ENCODE measurements around the gene KIF26B. TPM values are rescaled to one million over a fixed set of nuclear protein-coding genes. Genes with fewer than 3 reads are reported as not detected.

The KIF26B gene
- total and polyA plus RNA-seq, 7 donors: 0.01 to 0.32 (median 0.06) TPM

DNA sequence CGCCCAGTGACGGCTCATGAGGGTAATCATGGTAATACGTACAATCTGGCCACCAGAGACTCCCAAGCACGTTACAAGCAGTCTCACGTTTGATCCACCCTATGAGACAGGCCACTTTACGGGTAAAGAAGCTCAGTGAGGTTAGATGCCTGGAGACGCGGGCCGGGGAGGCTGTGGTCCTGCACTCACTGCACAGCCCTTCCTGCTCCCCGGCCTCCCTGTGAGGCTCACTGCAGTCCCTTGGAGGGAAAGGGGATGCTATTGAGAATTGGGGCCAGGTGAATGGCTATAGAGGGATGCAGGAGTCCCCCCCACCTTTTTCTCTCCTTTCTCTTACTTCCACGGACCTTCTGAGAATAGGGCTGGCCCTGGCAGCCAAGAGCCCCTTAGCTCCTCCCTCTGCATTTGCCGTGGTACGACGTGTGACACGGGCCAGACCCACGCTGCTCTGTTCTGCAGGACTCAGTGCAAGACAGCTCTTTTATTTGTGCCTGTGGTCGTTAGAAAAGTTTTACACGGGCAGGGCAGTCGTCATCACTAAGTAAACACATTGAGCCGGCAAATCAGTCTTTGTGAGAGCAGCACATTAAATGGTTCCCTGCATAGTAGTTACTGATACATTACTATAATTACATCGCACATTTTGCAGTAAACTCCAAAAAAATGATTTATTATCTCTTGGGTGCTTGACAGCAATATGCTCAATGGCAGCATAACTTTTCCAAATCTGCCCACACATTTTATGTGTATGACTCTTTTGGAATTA is 18.8 kb downstream of the KIF26B start:
- 57 to 62% (median 61%) methylated on average over 21 of the region's 21 CpGs for WGBS, 3 donors
- Histone ChIP-seq H3K4me1 (no peaks in the 10 kb centered on the region), H3K4me3 (no peak overlapping the region), H3K36me3 (ENCODE audit: insufficient read depth in 1 of 2, low read depth in 1 of 2) (no peaks in the 10 kb centered on the region), H3K9me3 (no peaks in the 10 kb centered on the region), H3K27ac (no peak overlapping the region), H3K27me3 (ENCODE audit: insufficient read depth in 3 of 3, low read length in 2 of 3) (peaks cover 0 to 4% (median 3%) of the 10 kb centered on the region in 3 donors)
- DNase-seq (no peak), ATAC-seq (no peak)
- intact Hi-C loops (cut with DNase I): no loop called here
- no peak for TF ChIP-seq CTCF (IDR thresholded peaks at IDR 0.05)

GRCh38 chr1:245177071-245177900 is 22.5 kb downstream of the KIF26B start:
- intact Hi-C loops (cut with DNase I): no loop called here
- DNase-seq (no peak), ATAC-seq (no peak)
- Histone ChIP-seq H3K36me3 (ENCODE audit: insufficient read depth in 1 of 2, low read depth in 1 of 2) (no peaks in the 10 kb centered on the region), H3K4me3 (no peak overlapping the region), H3K27me3 (ENCODE audit: insufficient read depth in 3 of 3, low read length in 2 of 3) (peaks cover 0 to 2% (median 0%) of the 10 kb centered on the region in 3 donors), H3K27ac (no peak overlapping the region), H3K4me1 (no peaks in the 10 kb centered on the region), H3K9me3 (no peaks in the 10 kb centered on the region)
- 66 to 78% (median 72%) methylated on average over 10 of the region's 10 CpGs for WGBS, 3 donors
- TF ChIP-seq CTCF (IDR thresholded peaks at IDR 0.05): no peak

DNA sequence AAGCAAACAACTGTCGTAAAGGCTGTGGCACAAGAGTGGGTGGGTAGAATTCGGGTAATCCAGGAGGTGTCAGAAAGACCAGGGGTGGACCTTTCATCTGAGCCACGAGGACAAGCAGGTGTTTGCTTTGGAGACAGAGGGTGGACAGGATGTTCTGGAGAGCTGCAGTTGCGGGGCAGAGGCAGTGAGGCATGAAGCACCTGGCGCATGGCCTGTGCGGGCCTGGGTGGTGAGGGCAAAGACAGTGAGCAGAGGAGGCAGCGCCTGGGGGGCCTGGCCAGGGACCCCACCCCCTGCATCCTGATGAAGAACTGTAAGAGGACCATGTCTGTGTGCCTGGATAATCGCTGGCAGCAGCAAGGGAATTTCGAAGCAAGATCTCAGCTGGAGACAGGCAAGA is 24.9 kb downstream of the KIF26B start:
- H3K4me1 ChIP-seq: no peaks in the 10 kb centered on the region
- no peak for TF ChIP-seq CTCF (IDR thresholded peaks at IDR 0.05)
- no peaks in the 10 kb centered on the region for H3K36me3 ChIP-seq (ENCODE audit: insufficient read depth in 1 of 2, low read depth in 1 of 2)
- intact Hi-C loops (cut with DNase I): no loop called here
- ATAC-seq: no peak
- no peak overlapping the region for H3K27ac ChIP-seq
- WGBS, 3 donors: 53 to 59% (median 54%) methylated on average over 9 of the region's 9 CpGs
- H3K9me3 ChIP-seq: no peaks in the 10 kb centered on the region
- DNase-seq: no peak
- H3K27me3 ChIP-seq (ENCODE audit: insufficient read depth in 3 of 3, low read length in 2 of 3): no peaks in the 10 kb centered on the region
- H3K4me3 ChIP-seq: no peak overlapping the region

DNA sequence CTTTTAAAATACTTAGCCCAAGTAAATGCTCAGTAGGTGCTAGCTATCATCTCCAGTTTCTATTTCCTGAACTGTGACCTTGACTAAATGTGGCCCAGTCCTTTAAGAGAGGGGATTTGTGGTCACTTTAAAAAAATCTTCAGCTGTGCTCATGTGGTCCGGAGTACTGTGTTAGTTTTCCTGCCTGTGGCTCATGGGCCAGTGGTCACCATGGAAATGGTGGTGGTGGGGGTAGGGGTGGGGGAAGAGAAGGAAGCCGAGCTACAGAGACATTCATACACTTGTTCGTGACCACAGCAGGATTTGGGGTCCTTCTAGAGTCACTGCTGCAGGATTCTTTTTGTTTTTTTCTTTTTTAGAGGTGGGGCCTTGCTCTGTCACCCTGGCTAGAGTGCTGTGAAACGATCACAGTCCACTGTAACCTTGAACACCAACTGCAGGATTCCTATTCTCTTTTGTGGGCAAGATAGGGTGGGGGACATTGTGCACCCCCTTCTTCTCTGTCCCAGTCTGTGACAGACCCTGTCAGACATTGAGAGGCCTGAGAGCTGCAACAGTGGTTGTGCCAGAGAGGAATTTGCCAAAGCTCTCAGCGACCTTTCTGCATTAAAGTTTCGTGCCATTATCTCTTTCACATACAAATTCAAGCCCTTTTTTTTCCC is 25.8 kb downstream of the KIF26B start:
- H3K27me3 ChIP-seq (ENCODE audit: insufficient read depth in 3 of 3, low read length in 2 of 3): no peaks in the 10 kb centered on the region
- no peaks in the 10 kb centered on the region for H3K4me1 ChIP-seq
- H3K36me3 ChIP-seq (ENCODE audit: insufficient read depth in 1 of 2, low read depth in 1 of 2): no peaks in the 10 kb centered on the region
- intact Hi-C loops (cut with DNase I): no loop called here
- H3K9me3 ChIP-seq: no peaks in the 10 kb centered on the region
- H3K4me3 ChIP-seq: no peak overlapping the region
- no peak overlapping the region for H3K27ac ChIP-seq
- 44 to 45% (median 45%) methylated on average over 6 of the region's 6 CpGs for WGBS, 3 donors
- no peak for TF ChIP-seq CTCF (IDR thresholded peaks at IDR 0.05)
- DNase-seq (no peak), ATAC-seq (no peak)
